ENCODE measurements around the gene ARFGAP1.
"Not testable (repeated sequence)": the region's sequence is repeated elsewhere in the genome, so short reads cannot be mapped to it uniquely, and the experiment has no call there.

Gene ARFGAP1

DNA sequence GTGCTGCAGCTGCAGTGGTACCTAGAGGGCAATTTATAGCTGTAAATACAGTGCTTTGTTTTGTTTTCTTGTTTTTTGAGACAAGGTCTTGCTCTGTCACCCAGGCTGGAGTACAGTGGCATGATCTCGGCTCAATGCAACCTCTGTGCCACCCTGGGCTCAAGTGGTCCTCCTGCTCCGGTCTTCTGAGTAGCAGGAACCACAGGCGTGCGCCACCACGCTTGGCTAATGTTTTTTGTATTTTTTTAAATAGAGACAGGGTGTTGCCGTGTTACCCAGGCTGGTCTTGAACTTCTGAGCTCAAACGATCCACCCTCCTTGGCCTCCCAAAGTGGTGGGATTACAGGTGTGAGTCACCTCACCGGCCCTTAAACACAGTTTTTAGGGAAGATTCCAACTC lies 61.7 kb downstream of the ARFGAP1 start:
- no peak for DNase-seq (ENCODE audit: low read depth)

DNA sequence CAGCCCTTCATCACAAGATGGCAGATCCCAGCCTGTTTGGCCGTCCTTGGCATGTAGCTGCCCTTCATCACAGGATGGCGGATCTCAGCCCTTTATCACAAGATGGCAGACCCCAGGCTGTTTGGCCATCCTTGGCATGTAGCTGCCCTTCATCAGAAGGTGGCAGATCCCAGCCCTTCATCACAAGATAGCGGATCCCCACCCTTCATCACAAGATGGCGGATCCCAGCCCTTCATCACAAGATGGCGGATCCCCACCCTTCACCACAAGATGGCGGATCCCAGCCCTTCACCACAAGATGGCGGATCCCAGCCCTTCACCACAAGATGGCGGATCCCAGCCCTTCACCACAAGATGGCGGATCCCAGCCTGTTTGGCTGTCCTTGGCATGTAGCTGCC lies 62.4 kb downstream of the ARFGAP1 start:
- not testable (repeated sequence) for DNase-seq (ENCODE audit: low read depth)

DNA sequence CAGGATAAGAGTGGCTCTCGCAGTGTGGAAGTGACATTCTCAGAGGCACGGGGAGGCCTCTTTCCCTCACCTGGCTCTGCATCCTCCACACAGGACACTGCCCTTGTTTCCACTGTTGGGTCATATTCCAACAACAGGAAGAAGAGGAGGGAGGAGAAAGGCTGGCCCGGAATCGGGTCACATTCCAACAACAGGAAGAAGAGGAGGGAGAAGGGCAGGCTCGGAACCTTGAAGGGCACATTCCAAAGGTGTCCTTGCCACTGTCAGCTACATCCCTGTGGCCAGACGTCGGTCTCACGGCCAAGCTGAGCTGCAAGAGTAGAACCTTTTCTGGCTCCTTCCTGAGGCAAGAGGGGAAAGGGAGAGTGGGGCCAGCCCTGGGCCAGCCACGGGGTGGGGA lies 63.1 kb downstream of the ARFGAP1 start:
- DNase-seq (ENCODE audit: low read depth), result no peak

DNA sequence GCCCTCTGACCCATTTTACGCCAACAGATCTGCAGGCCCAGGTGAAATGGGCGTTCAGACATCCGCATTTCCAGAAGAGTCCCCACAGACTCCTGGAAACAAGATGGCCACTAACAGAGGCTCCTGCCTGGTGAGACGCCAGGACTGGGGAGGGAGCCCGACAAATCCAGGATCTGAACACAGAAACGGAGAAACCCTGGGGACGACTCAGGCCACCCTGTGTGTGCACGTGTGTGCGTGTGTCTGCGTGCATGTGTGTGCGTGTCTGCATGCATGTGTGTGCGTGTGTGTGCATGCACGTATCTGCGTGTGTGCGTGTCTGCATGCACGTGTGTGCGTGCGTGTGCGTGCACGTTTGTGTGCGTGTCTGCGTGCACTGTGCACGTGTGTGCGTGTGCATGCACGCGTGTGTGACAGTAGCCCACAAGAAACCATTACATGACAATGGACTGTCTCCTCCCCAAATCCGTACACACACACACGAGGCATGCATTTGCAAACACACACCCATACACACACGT lies 63.7 kb downstream of the ARFGAP1 start:
- no peak for DNase-seq (ENCODE audit: low read depth)

DNA sequence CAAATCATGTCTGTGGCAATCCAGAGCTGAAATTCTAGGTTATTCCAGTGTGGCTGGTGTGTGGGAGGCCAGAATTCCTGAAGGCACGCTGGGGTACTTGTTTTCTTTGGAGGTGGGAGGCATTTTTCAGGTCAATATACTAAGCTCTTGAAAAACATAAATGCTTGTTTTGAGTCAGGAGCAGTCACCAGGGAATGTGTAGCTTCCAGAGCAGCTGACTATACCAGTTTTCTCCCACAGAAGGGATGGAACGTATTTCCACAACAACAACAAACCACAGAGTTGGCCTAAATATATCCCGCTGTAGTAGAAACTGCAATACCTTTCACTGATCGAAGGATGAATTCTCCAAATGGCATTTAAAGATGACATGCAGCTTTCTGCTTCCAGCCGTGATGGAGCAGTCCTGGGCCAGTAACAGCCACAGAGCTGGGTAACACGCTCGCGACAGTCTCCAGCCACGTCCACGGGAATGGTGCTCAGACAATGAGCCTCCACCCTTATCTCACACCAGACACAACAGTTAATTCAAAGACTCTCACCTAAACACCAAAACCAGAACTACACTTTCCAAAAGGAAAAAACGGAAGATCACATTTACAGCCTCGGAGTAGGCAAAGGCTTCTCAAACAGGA lies 65.3 kb downstream of the ARFGAP1 start:
- no peak for DNase-seq (ENCODE audit: low read depth)

Data from stimulated activated CD4-positive, alpha-beta T cell treated with anti-CD3 and anti-CD28 coated beads, Interleukin-2, amount 100 ng/mL, for 4 hours (primary cell).